ENCODE measurements around the gene DOCK3. TPM values are rescaled to one million over a fixed set of nuclear protein-coding genes. Genes with fewer than 3 reads are reported as not detected.

DOCK3 gene
- polyA plus RNA-seq, 2 of the 4 experiments (the other 2 are of a cell fraction) = 0.40 to 0.46 TPM

GRCh38 chr3:51044982-51045381, 370.3 kb downstream of the DOCK3 start:
- no peak for DNase-seq (ENCODE audit: low read depth in 1 of 2, low spot score in 1 of 2)
- no peak for FAIRE-seq
- Histone ChIP-seq H3K4me1 (no peaks in the 10 kb centered on the region), H3K9me3 (no peaks in the 10 kb centered on the region), H3K27ac (no peak overlapping the region), H3K4me3 (no peak overlapping the region), H3K4me2 (no peak overlapping the region)
- TF ChIP-seq POLR2AphosphoS2 (conservative IDR thresholded peaks at IDR 0.05; ENCODE audit: low read length) (no peak), SREBF2 (IDR thresholded peaks at IDR 0.05) (no peak)
- 50% methylated on average over 1 of the region's 1 CpG for WGBS (ENCODE audit: missing lambda C conversion rate)
- no peak for ATAC-seq
- CTCF ChIA-PET = no interaction called here
- POLR2A ChIA-PET = no interaction called here

DNA sequence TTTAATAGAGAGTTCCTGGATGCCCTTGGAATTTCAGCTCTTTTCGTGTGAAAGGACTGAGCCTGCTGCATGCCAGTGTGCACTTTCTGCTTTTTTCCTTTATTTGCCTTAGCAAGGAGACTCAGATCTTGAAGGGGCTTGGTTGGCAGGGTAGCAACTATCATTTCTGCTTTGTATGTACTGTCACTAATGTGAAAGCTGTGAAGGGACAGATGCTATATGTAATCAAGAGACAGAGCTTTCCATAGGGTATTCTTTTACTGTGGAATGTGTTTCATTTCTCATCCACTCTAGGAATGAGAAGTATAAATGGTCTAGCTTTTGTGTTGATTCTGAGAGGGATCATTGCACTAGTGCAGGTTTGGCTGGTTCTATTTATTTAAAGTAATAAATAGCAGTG, 377.8 kb downstream of the DOCK3 start:
- 21% methylated on average over 1 of the region's 1 CpG for WGBS (ENCODE audit: missing lambda C conversion rate)
- TF ChIP-seq ZNF302 (CRISPR knock-in tag; IDR thresholded peaks at IDR 0.05) (no peak), CEBPB (IDR thresholded peaks at IDR 0.05) (no peak), FOSB (CRISPR knock-in tag; IDR thresholded peaks at IDR 0.05) (no peak), JUNB (IDR thresholded peaks at IDR 0.05) (no peak), EHF (CRISPR knock-in tag; IDR thresholded peaks at IDR 0.05) (no peak), HOXB13 (CRISPR knock-in tag; IDR thresholded peaks at IDR 0.05; ENCODE audit: low read depth) (no peak), RARB (CRISPR knock-in tag; IDR thresholded peaks at IDR 0.05) (no peak), SMC3 (IDR thresholded peaks at IDR 0.05) (no peak), HMGXB4 (CRISPR knock-in tag; IDR thresholded peaks at IDR 0.05; ENCODE audit: borderline replicate concordance) (no peak), CBX2 (IDR thresholded peaks at IDR 0.05; ENCODE audit: borderline replicate concordance, low read depth) (no peak), HOXB5 (CRISPR knock-in tag; IDR thresholded peaks at IDR 0.05) (no peak), PBX3 (IDR thresholded peaks at IDR 0.05) (no peak), ZC3H11A (IDR thresholded peaks at IDR 0.05) (no peak), BHLHE40 (IDR thresholded peaks at IDR 0.05; ENCODE audit: low read depth, low read length) (no peak), RNF2 (IDR thresholded peaks at IDR 0.05; ENCODE audit: borderline replicate concordance, low read depth) (no peak), HDAC2 (IDR thresholded peaks at IDR 0.05) (no peak), ZSCAN20 (CRISPR knock-in tag; IDR thresholded peaks at IDR 0.05) (no peak), BCL3 (IDR thresholded peaks at IDR 0.05) (no peak), KDM5A (IDR thresholded peaks at IDR 0.05) (no peak)
- TF ChIP-seq, protein P1, sequence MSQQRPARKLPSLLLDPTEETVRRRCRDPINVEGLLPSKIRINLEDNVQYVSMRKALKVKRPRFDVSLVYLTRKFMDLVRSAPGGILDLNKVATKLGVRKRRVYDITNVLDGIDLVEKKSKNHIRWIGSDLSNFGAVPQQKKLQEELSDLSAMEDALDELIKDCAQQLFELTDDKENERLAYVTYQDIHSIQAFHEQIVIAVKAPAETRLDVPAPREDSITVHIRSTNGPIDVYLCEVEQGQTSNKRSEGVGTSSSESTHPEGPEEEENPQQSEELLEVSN (IDR thresholded peaks at IDR 0.05; ENCODE audit: borderline replicate concordance, low read depth) = no peak
- no peaks in the 10 kb centered on the region for H3K9me3 ChIP-seq
- ATAC-seq (no peak), DNase-seq (ENCODE audit: low read depth in 1 of 2, low spot score in 1 of 2) (no peak), FAIRE-seq (no peak)
- ChIA-PET CTCF (interaction anchor here (0.6 kb wide), 1 partner anchor 270 kb away, joined by 3 read pairs; no protein-coding TSS in a partner anchor), POLR2A (no interaction called here)
- H3K4me2 ChIP-seq = no peak overlapping the region
- H3K4me1 ChIP-seq = no peaks in the 10 kb centered on the region
- no peak overlapping the region for H3K4me3 ChIP-seq
- no peak overlapping the region for H3K27ac ChIP-seq

DNA sequence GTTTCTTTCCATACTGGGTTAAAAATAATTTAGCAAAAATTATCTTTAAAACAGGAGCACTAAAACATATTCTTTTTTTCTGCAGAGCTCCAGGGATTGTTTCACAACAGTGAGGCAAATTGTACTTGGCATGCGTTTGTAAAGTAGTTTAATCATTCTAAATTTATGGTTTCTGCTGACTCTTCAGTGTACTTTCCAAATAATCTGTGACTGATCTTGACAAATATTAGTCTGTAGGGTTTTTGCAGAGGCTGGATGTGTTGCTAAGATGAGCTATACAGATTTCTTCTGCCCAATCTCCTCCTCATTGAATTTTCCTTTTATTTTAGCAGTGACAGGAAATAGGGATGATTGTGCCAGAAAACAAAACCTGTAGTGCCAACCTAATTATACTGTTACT, 382.4 kb downstream of the DOCK3 start:
- H3K4me1 ChIP-seq = no peaks in the 10 kb centered on the region
- POLR2A ChIA-PET = no interaction called here
- 7% methylated on average over 1 of the region's 1 CpG for WGBS (ENCODE audit: missing lambda C conversion rate)
- no peak for FAIRE-seq
- no peak overlapping the region for H3K4me2 ChIP-seq
- no peak for DNase-seq (ENCODE audit: low read depth in 1 of 2, low spot score in 1 of 2)
- no peaks in the 10 kb centered on the region for H3K9me3 ChIP-seq
- ATAC-seq = no peak
- CTCF ChIA-PET = no interaction called here
- no peak overlapping the region for H3K27ac ChIP-seq
- TF ChIP-seq CHD4 (IDR thresholded peaks at IDR 0.05; ENCODE audit: borderline replicate concordance) = no peak
- TF ChIP-seq TFCP2L1 (CRISPR knock-in tag; IDR thresholded peaks at IDR 0.05) = no peak
- no peak for TF ChIP-seq BHLHE40 (IDR thresholded peaks at IDR 0.05; ENCODE audit: low read depth, low read length)
- no peak for TF ChIP-seq MAFK (IDR thresholded peaks at IDR 0.05; ENCODE audit: partially characterized antibody)
- no peak for TF ChIP-seq PHF8 (IDR thresholded peaks at IDR 0.05; ENCODE audit: borderline replicate concordance, low read depth)
- TF ChIP-seq SREBF2 (IDR thresholded peaks at IDR 0.05) = no peak
- TF ChIP-seq RFX5 (IDR thresholded peaks at IDR 0.05) = no peak
- TF ChIP-seq MYC (IDR thresholded peaks at IDR 0.05; ENCODE audit: borderline replicate concordance, low read length) = no peak
- TF ChIP-seq ELK1 (IDR thresholded peaks at IDR 0.05; ENCODE audit: low read depth, low read length) = no peak
- H3K4me3 ChIP-seq = no peak overlapping the region

Measured in A549 (cell line).